RWPE1 (cell line): ENCODE results near the gene IGLL5.

ENCODE experiments used
- CTCF ChIA-PET: fragments of 350-600 bp; sonication (Branson Sonifier 250); formaldehyde crosslinking; extraction: SDS; loops from one replicate; lab custom pipeline; 2021; lab: Yijun Ruan, JAX
- POLR2A ChIA-PET: fragments of 400-600 bp; formaldehyde crosslinking; extraction: SDS; loops from one replicate; lab custom pipeline; 2020; ENCODE audit warnings: antibody characterized with exemption; ENCODE audit not compliant: low non-redundant PET; lab: Yijun Ruan, JAX
- DNase-seq: peaks from one replicate; pipeline ENCODE4 v3.0.0; 2012; ENCODE audit warnings: low spot score
- H3K27ac ChIP-seq: fragments of 450-650 bp; 2 replicates; pipeline ENCODE4 v1.5.1; 2017
- TF ChIP-seq, protein P1 (sequence below): fragments of 450-650 bp; conservative IDR thresholded peaks from 2 replicates; pipeline ENCODE4 v1.5.1; 2017; ENCODE audit warnings: low read depth, mild to moderate bottlenecking

The IGLL5 gene

DNA sequence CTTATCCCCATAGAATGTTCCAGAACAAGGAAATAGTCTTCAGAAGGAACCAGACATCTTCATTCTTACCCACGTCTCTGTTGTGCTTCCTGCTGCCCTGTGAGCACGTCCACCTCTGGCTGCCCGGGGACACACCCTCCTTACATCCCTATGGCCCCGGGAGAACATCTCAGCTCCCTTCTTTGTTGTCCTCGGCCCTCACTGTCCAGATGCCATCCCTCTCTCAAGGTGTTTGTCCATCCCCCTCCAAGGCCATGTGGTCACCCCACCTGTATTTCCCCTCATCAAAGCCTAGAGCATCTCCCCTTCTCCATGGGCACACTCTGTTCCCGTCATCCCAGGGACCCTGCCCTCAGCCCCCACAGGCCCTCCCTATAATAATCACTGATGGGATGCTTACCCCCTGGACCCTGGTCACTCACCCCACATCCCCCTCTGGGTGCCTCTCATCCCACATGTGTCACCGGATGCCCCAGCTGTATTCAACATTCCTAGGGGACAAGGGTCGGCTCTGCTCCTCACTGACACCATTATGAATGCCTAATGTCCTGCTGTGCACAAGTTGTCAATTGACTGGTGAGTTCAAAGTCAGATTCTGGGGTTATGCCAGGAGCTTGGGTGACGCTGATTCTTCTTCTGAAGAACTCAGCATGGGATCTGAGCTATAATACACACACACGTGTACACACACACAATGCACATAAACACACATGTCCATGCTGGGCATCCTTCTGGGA lies 28.8 kb downstream of the IGLL5 start:
- no peak overlapping the region for H3K27ac ChIP-seq
- ChIA-PET POLR2A (no interaction called here), CTCF (no interaction called here)
- TF ChIP-seq, protein P1, sequence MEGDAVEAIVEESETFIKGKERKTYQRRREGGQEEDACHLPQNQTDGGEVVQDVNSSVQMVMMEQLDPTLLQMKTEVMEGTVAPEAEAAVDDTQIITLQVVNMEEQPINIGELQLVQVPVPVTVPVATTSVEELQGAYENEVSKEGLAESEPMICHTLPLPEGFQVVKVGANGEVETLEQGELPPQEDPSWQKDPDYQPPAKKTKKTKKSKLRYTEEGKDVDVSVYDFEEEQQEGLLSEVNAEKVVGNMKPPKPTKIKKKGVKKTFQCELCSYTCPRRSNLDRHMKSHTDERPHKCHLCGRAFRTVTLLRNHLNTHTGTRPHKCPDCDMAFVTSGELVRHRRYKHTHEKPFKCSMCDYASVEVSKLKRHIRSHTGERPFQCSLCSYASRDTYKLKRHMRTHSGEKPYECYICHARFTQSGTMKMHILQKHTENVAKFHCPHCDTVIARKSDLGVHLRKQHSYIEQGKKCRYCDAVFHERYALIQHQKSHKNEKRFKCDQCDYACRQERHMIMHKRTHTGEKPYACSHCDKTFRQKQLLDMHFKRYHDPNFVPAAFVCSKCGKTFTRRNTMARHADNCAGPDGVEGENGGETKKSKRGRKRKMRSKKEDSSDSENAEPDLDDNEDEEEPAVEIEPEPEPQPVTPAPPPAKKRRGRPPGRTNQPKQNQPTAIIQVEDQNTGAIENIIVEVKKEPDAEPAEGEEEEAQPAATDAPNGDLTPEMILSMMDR: no peak
- DNase-seq: no peak

DNA sequence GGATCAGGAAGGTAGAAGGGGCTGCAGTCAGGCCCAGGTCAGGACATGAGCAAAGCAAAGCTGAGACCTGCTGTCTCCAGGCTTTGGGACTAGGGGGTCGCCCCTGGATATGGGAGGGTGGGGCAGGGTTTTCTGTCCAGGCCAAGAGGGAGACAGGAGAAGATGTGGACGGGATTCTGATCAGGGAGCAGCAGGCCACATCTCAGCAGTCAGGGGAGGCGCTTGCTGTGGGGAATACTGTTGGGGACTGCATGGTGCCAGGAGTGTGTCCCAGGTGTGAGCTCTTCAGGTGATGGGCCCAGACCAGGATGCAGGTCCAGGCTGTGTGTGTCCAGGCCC lies 29.3 kb downstream of the IGLL5 start:
- no peak for DNase-seq
- TF ChIP-seq, protein P1: no peak
- CTCF ChIA-PET: no interaction called here
- POLR2A ChIA-PET: no interaction called here
- no peak overlapping the region for H3K27ac ChIP-seq

DNA sequence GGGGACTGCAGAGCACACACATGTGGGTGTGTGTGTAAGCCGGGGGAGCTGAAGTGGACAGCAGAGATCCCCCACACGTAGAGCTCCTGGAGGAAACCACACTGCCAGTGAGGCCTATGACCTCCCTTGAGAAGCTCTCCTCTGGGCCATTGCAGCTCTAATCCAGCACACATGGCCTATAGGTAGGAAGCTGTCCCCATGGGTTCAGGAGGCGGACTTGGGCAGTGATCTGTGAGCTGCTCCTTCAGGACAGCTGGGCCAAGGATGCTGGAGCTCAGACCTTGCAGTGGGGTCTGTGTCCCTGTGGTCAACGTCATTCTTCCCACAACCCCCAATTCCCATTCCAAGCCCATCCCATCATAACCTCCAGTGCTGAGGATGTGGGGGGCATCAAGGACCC lies 29.8 kb downstream of the IGLL5 start:
- POLR2A ChIA-PET: no interaction called here
- CTCF ChIA-PET: no interaction called here
- TF ChIP-seq, protein P1: no peak
- no peak for DNase-seq
- no peak overlapping the region for H3K27ac ChIP-seq

GRCh38 chr22:22918297-22918965 lies 30.8 kb downstream of the IGLL5 start:
- H3K27ac ChIP-seq: no peak overlapping the region
- DNase-seq: no peak
- TF ChIP-seq, protein P1: no peak
- POLR2A ChIA-PET: no interaction called here
- CTCF ChIA-PET: no interaction called here

GRCh38 chr22:22919041-22919440 lies 31.4 kb downstream of the IGLL5 start:
- no peak for DNase-seq
- ChIA-PET POLR2A (no interaction called here), CTCF (no interaction called here)
- TF ChIP-seq, protein P1: no peak
- no peak overlapping the region for H3K27ac ChIP-seq

- ChIA-PET POLR2A (no interaction called here), CTCF (no interaction called here)
- DNase-seq: no peak
Observed at GRCh38 chr22:22920104-22920654, 32.6 kb downstream of the IGLL5 start.

More at GRCh38 chr22:22920104-22920654, 32.6 kb downstream of the IGLL5 start:
- TF ChIP-seq, protein P1: no peak
- no peak overlapping the region for H3K27ac ChIP-seq
